Erythroblast (primary cell): ENCODE measurements around the gene CD82.

Experiments
- GATA1 ChIP-seq: IDR thresholded peaks from 2 replicates; pipeline ENCODE4 v1.6.1; 2011; ENCODE audit warnings: low read depth, mild to moderate bottlenecking, control low read depth, low read length, moderate library complexity
- POLR2A ChIP-seq: IDR thresholded peaks from 2 replicates; pipeline ENCODE4 v1.6.1; 2011; ENCODE audit warnings: mild to moderate bottlenecking, low read length

GRCh38 chr11:44627911-44628729 lies 62.7 kb downstream of the CD82 start:
- TF ChIP-seq POLR2A: no peak
- no peak for TF ChIP-seq GATA1
